GM21381 (cell line): ENCODE data around the gene TSC22D1.

Experiments used
- ATAC-seq: cut with Tn5 transposase; IDR thresholded peaks from one replicate; pipeline ENCODE4 v1.9.1; 2021; ENCODE audit warnings: mild to moderate bottlenecking, moderate library complexity; ENCODE audit not compliant: unreplicated experiment

Gene TSC22D1

GRCh38 chr13:44433863-44434765, 142.0 kb downstream of the TSC22D1 start:
- no peak for ATAC-seq

GRCh38 chr13:44432650-44433049, 143.5 kb downstream of the TSC22D1 start:
- no peak for ATAC-seq

GRCh38 chr13:44431150-44431549, 145.0 kb downstream of the TSC22D1 start:
- no peak for ATAC-seq

GRCh38 chr13:44429311-44429710, 146.8 kb downstream of the TSC22D1 start:
- no peak for ATAC-seq

DNA sequence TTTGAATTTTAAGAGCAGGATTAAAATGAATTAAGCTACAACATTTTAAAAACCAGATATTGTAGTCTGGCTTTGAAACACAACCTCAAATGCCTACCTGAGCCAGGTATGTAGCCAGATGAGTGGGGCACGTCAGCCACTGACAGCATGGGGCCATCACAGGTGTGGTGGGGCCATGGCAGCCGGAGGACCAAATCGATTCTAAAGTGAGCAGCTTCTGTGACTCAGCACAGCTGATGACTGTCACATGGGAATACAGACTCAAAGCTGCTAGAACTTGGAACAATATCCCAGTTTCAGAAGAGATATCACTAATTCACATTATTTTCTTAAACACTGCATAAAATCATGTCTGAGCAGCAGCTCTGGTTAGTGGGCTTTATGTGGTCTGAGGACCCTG, 149.7 kb downstream of the TSC22D1 start:
- ATAC-seq: no peak

DNA sequence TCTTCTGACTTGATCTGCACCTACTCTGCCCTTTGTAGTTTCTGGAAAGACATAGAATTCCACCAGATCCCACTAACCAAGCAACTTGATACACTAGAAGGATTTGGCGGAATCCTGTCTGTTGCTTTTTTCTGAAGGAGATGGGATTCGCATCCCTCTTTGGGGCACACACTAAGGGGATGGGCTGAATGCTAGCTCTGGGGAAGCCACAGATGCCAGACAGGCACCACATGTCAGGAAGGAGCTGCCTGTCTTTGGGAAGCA, 150.4 kb downstream of the TSC22D1 start:
- no peak for ATAC-seq

- no peak for ATAC-seq
Measured at GRCh38 chr13:44425041-44425814, 150.9 kb downstream of the TSC22D1 start.

DNA sequence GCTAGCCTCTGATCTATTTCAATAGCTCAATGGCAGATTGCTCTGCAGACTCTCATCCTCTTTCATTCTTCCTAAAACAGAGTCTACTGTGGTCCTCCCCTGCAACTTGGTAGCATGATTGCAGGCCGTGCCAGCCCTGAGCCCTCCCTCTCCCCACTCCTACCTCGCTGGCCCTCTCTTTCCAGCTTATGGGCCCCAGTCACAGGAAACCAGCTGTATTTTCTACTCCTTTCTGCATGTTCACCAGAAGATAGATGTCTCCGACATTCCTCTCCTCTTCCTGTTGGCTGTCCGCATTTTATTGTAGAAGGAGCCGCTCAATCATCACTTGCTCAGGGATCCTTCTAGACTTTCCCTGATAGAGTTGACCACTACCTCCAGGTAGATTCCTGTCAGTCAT, 152.3 kb downstream of the TSC22D1 start:
- no peak for ATAC-seq

DNA sequence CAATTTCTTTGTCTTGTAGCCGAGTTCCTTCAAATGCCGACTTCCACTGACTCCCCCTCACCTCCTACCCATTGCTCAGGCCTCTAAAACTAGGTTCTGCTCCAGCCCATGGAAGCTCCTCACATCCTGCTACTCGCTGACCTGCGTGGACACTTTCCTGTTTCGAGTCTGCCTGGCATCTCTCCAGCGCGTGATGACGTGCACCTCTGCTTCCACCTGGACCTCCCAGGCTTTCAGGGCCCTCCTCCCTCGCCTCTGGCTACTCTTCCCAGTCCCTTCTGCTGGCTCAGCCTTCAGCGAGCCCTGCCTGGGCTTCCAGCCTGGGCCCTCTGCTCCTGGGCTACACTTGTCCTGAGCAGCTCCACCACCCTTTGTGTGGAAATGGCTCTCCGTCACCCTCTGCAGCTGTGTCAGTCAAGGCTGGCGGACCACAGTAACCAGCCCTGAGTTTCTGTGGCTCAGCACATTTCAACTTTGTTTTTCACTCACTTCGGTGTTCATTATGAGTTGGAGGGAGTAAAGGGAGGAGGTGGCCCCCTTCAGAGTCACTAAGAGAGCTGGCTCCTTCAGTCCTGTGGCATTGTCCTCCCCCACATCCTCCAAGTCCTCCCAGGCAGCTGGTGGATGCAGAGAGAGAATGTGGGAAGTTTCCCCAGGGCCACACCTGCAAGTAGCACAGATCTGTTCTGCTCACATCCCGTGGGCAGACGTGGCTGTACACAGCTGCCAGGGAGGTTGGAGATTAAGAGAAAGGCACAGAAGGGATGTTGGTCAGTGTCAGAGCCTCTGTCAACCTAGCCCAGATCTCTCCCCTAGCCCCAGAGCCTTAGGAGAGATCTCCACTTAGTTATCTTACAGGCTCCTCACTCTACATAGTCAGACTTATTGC, 153.1 kb downstream of the TSC22D1 start:
- ATAC-seq: no peak

DNA sequence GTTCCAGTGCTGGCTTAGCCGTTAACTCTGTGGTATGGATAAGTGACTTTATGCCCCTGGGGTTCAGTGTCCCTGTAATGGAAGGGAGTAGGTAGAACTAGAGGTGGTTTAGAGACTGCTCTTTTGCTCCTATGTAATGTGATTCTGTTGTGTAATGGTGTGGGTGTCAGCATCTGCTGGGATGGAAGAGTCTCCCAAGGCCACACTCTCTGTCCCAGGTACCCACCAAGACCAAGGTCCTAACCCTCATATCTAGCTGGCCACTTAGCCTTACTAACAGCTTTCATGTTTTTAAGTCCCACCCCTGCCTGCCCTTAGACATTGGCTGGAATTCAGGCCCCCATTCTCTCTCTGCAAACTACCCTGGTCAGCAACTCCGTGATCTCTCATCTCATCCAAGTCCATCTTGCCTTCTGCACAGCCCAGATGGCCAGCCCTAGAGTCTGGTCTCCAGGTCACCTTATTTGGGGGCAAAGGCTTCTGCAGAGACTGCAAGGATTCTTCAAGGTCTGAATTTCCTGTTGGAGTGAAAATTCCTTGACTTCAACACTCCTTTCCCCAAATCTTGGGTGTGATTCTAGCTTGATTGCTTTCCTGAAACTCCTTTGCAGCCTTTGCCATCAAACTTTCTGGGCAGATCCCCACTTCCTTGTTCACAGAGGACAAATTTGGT, 154.1 kb downstream of the TSC22D1 start:
- no peak for ATAC-seq

DNA sequence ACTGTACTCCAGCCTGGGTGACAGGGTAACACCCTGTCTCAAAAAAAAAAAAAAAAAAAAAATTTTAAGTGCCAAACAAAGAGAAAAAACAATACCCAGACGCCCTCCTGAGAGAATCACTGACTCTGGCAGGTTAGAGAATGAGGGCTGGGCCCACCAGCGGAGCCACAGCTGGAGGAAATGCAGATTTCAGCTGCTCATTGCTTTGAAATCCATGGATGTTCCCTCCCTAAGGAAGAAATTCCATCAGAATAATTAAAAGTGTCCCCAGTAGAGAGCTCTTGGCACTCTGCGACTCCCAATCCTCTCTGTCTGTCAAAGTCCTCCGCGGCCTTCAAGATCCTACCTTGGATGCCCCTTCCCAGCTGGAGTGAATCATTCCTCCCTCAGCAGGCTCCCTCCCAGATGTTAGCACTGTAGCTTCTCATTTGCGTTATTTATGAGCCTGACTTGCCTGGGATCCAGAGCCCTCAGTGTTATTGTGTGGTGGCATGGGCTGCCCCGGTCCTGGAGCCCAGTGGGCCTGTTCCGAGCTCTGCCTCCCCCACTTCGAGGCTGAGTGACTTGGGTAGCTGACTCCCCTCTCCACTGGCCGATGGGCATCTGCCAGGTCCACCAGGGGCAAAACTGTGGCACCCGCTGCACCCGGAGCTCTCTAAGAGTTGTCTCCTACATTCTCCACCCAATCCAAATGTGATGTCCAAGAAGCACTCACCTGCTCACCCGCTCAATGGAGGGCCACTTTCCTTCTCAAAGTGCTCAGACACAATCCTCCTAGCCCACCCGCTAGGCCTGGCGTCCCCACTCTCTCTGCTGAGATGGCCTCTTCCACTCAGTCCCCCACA, 155.5 kb downstream of the TSC22D1 start:
- ATAC-seq: no peak

DNA sequence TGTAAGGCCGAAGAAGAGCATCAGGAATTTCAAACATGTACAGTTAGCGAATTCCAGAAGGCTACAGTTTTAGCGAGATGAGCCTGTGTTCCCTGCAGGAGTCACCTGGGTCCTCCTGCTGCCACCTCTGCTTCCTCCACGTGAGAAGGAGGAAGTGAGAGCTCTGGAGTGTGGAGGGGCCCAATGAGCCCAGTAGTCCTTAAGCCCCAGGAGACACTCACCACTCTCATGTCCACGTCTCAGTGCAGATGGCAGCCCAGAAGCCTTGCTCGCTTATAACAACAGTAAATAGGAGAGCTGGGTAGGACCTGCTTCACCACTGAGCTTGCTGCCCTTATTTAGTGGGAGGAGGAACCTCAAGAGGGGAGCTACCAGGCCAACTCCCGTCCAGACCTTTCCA, 158.3 kb downstream of the TSC22D1 start:
- no peak for ATAC-seq

DNA sequence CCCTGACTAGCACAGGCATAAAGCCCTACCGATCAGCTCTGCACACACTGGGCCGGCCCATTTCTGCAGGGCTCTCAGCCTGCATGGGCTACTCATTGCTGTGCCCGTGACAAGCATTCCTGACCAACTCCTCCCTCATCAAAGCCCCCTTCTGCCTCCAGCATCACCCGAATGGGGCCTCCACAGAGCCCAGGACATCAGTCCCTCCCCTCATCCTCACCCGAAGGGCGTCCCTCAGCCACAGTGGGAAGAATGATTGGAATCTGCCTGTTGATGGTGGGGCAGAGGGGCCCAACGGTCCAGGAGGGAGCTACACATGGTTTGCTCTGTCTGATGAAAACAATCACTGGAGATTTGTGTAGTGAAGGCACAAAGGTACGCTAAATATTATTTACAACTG, 158.7 kb downstream of the TSC22D1 start:
- no peak for ATAC-seq

- no peak for ATAC-seq
Measured at GRCh38 chr13:44416744-44417143, 159.4 kb downstream of the TSC22D1 start.

GRCh38 chr13:44416301-44416700, 159.8 kb downstream of the TSC22D1 start:
- no peak for ATAC-seq

DNA sequence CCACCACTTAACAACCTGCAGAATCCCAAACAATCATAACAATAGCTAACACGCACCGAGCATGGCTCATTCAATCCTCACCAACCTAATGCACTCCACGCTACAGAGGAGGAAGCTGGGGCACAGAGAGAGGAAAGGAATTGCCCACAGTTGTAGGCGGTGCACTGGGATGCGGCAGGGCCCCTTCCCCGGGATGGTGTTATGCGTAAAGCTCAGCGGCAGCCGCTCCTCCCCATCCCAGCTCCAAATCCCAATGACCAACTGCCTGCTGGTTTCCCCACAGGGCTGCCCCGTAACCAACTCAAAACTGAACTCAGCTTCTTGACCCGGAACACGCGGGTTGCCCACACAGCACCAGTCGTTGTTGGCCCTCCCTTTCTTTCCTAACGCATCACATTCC, 160.3 kb downstream of the TSC22D1 start:
- ATAC-seq: no peak

GRCh38 chr13:44414716-44415115, 161.4 kb downstream of the TSC22D1 start:
- no peak for ATAC-seq

DNA sequence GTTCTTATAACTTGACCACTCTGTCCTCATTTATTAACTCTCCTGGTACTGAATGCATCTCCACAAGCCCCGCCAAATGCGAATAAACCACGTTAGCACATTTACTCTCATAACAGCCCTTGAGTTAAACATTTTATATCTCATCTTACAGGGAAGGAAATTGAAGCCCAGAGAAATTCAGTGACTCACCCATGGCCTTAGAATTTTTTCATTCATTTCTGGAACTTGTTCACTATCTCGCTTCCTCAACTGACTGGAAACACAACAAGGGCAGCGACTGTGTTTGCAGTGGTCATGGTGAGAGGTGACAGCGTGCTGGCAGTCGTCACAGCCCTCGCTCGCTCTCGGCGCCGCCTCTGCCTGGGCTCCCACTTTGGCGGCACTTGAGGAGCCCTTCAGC, 163.0 kb downstream of the TSC22D1 start:
- no peak for ATAC-seq

GRCh38 chr13:44412346-44412935, 163.7 kb downstream of the TSC22D1 start:
- no peak for ATAC-seq

DNA sequence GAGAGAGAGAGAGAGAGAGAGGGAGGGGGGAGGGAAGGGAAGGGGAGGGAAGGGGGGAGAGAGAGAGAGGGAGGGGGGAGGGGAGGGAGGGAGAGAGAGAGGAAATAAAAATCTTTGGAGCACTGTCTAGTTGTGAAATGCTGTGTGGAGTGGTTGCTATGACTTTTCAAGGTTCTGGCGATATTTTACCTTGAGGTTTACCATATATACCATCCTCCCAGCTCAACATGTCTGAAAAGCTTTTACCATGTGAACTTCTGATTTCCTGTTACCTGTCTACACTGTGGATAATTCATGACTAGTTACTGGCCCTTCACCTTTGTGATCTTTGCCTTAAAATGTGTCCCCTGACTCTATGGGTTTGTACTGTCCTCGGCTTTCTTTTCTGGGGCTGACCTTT, 164.3 kb downstream of the TSC22D1 start:
- no peak for ATAC-seq
